A204.1 (cell line): ENCODE results near the gene DGCR2.
"Not testable (repeated sequence)": the region's sequence is repeated elsewhere in the genome, so short reads cannot be mapped to it uniquely, and the experiment has no call there.

ENCODE experiments used
- FAIRE-seq: peaks from 2 replicates; lab custom pipeline; 2012; peaks lifted over from hg19 to GRCh38; lab: Jason Lieb, UNC

DGCR2 gene

DNA sequence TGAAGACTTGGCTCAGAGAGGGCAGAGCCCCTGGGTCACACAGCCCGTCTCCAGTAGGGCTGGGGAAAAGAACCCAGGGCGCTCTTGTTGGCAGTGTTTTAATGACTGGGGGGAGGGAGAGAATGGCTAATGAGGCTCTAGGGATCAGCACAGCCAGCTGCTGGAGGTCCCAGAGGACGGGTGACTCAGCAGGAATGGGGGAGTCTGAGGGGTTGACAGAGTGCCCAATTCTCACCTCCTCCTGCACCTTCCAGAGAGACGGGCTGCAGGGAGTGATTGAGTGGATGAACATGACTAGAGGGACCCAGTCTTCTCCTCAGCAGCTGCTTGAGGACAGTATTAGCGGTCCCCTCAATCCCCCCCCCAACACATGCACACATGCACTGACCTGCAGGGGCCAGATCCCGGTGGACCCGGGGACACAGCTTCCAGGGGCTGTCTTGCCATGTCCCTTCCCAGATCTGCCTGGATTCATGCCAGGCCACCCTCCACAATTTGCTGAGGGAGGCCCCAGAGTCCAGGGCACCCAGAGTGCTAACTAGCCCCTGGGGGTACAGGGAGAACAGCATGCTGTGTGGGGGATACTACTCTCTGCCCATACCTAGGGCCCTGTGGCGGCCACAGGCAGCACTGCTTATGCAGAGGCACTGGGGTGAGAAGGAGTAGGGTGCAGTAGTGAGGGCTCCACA lies 94.7 kb downstream of the DGCR2 start:
- not testable (repeated sequence) for FAIRE-seq

DNA sequence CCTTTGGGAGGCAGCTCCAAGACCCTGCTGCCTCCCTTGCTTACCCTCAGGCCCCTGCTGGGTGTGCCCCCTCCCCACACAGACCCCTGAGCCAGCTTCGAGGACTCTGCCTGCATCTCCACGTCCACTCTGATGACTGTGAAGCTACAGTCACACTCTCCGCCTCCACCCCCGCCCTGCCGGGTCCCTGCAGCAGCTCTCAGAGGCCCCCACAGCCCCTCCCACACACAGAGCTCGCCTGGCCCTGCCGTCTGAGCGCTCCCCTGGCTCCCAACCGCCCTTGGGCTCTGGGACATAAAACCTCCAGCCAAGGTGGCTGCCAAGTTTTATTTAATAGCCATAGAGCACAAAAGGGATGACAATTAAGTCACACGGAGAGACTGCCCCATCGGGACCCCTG lies 96.1 kb downstream of the DGCR2 start:
- FAIRE-seq, result not testable (repeated sequence)

- FAIRE-seq, result not testable (repeated sequence)
Measured at GRCh38 chr22:19024956-19025489, 97.2 kb downstream of the DGCR2 start.

GRCh38 chr22:19023931-19024330 lies 98.3 kb downstream of the DGCR2 start:
- not testable (repeated sequence) for FAIRE-seq

DNA sequence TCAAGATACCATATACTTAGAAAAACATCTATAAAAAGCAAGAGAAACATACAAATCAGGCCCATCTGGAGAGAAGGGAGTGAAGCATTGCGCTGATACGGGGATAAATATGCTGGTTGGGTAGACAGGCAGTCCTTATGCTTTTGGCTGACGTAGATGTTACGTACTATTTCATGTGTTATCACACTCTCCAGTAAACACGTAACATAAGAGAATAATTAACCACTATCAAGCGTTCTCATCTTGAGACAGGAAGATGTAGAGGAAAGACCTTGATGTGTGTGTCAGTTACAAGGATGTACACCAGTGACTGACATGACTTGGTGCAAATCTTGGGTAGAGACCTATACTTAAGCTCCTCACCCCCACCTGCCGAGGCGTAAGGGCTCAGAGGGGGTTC lies 99.5 kb downstream of the DGCR2 start:
- no peak for FAIRE-seq

DNA sequence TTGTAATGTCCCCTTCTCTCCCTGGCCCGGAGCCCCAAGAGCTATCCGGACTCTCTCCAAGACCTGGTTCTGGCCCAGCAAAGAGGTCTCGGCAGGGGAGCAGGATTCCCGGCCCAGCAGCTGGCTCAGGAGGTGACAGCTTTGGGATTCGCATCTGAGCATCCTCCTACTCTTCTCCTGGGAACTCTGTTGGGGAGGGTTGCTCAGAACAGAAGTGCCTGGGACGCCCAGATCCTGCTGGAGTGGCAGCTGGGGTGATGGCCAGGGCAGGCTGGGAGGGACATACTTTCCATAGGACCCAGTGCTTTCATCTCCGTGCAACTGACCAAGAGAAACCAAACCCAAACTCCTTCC lies 102.6 kb downstream of the DGCR2 start:
- FAIRE-seq, result no peak

- no peak for FAIRE-seq
Measured at GRCh38 chr22:19019029-19019678, 103.1 kb downstream of the DGCR2 start.

- FAIRE-seq, result no peak
Measured at GRCh38 chr22:19018256-19018655, 104.0 kb downstream of the DGCR2 start.

- no peak for FAIRE-seq
Measured at GRCh38 chr22:19016081-19016766, 106.0 kb downstream of the DGCR2 start.

- no peak for FAIRE-seq
Measured at GRCh38 chr22:19014886-19015285, 107.3 kb downstream of the DGCR2 start.

DNA sequence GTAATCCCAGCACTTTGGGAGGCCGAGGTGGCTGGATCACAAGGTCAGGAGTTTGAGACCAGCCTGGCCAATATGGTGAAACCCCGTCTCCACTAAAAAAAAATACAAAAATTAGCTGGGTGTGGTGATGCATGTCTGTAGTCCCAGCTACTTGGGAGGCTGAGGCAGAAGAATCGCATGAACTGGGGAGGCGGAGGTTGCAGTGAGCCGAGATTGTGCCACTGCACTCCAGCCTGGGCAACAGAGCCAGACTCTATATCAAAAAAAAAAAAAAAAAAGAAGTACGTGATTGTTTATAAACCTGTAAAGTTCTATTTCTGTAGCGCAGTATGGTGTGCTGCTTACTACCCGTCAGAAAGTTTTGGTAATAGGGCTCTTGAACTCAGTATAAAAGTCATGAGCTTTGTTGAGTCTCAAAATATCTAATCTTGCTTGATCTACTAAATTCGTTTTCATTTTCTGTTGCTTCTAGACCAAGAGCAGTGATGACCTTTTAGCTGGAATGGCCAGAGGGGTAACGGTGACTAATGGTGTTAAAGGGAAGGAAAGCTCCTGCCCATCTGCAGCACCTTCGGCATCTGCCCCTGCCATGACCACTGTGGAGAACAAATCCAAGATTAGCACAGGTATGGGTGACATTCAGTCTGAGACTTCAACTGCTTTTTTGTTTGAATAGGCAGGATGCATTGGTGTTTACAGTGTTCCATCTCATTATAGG lies 108.2 kb downstream of the DGCR2 start:
- not testable (repeated sequence) for FAIRE-seq

DNA sequence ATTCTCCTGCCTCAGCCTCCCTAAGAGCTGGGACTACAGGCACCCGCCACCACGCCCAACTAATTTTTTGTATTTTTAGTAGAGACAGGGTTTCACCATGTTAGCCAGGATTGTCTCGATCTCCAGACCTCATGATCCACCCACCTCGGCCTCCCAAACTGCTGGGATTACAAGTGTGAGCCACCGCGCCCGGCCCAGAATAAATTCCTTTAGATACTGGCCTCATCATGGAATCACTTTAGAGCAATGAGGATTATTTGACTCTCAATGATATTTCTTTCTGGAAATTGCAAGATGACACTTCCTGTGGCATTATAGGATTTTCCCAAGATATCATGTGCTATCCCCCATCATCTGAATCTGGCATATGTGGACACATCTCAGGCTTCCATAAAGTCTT lies 108.8 kb downstream of the DGCR2 start:
- not testable (repeated sequence) for FAIRE-seq

GRCh38 chr22:19012308-19012986 lies 109.8 kb downstream of the DGCR2 start:
- no peak for FAIRE-seq

GRCh38 chr22:19011611-19012010 lies 110.6 kb downstream of the DGCR2 start:
- not testable (repeated sequence) for FAIRE-seq

DNA sequence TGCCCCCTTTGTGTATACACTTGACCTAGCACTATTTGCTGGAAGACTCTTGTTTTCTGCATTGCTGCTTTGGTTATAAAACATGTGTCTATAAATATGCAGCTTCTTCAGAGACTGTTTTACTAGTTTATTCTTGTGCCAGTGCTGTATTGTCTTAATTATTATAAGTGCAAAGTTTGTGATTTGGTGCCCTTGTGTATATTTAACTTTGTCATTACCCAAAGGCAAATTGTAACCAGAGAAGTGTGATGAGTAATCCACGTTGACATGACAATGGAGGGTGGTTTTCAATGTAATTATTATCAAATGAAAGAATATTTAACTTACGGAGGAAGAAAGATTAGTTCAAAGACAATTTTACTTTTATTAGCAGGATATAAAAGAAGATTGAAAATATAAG lies 111.1 kb downstream of the DGCR2 start:
- FAIRE-seq, result no peak

- no peak for FAIRE-seq
Measured at GRCh38 chr22:19005905-19006304, 116.3 kb downstream of the DGCR2 start.

- no peak for FAIRE-seq
Measured at GRCh38 chr22:19004471-19004870, 117.7 kb downstream of the DGCR2 start.

- no peak for FAIRE-seq
Measured at GRCh38 chr22:19003508-19003907, 118.7 kb downstream of the DGCR2 start.

DNA sequence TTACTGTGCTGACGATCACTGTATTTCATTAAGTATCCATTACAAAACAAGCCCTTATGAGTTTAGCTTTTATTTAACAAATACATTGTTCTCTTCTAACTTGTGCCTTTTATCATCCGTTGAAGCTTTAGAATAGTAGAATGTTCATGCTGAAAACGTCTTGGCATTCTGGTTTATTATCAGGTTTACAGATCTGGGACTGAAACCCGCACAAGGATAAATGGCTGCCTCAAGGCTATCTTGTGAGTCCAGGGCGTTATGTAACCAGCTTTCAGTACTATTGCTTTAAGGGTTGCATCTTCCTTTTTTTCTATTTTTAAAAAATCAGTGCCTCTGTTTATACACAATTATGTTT lies 119.6 kb downstream of the DGCR2 start:
- no peak for FAIRE-seq

DNA sequence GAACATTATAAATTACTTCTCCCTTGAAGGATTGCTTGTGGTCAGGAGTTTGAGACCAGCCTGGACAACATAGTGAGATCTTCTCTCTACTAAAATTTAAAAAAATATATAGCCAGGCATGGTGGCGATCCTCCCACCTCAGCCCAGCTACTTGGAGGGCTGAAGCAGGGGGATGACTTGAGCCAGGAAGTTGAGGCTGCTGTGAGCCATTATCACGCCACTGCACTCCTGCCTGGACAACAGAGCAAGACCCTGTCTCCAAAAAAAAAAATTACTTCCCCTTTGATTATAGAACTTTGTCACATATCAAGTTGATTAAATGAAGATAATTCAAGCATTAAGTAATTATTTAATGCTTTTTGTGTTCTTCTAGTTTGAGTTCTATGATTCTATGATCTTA lies 121.0 kb downstream of the DGCR2 start:
- peak; percentile 85 for FAIRE-seq

GRCh38 chr22:19000106-19000505 lies 122.1 kb downstream of the DGCR2 start:
- not testable (repeated sequence) for FAIRE-seq

DNA sequence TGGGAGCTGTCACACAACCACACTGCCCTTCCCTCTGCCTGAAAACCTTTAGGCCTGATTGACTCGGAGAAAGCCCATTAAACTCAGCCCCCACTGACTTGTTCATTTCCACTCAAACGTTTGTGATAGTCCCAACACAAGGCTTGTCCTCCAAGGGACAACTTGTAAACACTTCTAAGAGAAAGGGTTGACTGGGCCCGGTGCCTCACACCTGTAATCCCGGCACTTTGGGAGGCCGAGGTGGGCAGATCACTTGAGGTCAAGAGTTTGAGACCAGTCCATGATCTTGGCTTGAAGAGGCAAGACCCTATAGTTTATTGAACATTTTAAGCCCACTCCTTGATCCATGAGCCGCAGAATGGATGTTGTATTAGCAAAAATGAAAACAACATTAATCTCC lies 122.8 kb downstream of the DGCR2 start:
- no peak for FAIRE-seq
